Stomach (tissue), 4 donors: ENCODE data around the gene TXNIP.

ENCODE experiments used
- POLR2A ChIP-seq, 4 donors: fragments of 450-650 bp; IDR thresholded peaks; one replicate each; pipeline ENCODE4 v1.6.1; 2016; ENCODE audit warnings: antibody characterized with exemption in 4 of 4, control low read depth in 2 of 4, mild to moderate bottlenecking in 1 of 4, moderate library complexity in 1 of 4
- TF ChIP-seq, protein P1 (sequence below), 7 experiments: fragments of 450-650 bp in 4 of 7; fragments of 200-600 bp in 3 of 7; sonication (generic) in 3 of 7; IDR thresholded peaks; one replicate each; pipeline ENCODE4 v1.5.1; 2016 to 2019; ENCODE audit warnings: antibody characterized with exemption in 7 of 7, control low read depth in 2 of 7, mild to moderate bottlenecking in 1 of 7

DNA sequence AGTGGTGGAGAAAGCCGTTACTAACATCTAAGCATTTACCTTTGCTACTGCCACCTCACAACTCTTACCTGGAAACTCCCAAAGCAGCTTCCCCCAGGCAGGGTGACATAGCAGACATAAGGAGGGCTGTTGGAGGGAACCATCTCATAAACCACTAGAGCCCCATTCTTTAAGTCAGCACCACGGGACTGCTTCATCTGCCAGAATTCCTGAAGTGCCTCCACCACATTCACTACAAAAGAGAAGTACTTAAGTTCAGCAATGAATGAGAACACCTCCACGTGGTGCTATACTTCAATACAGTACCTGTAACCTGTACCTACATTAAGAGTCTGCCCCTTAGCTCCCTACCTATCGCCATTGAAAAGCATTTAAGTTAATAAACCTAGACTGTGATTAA, 48.8 kb downstream of the TXNIP start:
- TF ChIP-seq, protein P1, sequence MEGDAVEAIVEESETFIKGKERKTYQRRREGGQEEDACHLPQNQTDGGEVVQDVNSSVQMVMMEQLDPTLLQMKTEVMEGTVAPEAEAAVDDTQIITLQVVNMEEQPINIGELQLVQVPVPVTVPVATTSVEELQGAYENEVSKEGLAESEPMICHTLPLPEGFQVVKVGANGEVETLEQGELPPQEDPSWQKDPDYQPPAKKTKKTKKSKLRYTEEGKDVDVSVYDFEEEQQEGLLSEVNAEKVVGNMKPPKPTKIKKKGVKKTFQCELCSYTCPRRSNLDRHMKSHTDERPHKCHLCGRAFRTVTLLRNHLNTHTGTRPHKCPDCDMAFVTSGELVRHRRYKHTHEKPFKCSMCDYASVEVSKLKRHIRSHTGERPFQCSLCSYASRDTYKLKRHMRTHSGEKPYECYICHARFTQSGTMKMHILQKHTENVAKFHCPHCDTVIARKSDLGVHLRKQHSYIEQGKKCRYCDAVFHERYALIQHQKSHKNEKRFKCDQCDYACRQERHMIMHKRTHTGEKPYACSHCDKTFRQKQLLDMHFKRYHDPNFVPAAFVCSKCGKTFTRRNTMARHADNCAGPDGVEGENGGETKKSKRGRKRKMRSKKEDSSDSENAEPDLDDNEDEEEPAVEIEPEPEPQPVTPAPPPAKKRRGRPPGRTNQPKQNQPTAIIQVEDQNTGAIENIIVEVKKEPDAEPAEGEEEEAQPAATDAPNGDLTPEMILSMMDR (IDR thresholded peaks at IDR 0.05): no peak
- TF ChIP-seq POLR2A (IDR thresholded peaks at IDR 0.05): no peak
